CD4-positive, alpha-beta T cell treated with Interleukin-10 for 1 hour (primary cell): ENCODE measurements around the gene CPA3.

ENCODE experiments used
- DNase-seq: peaks from one replicate; pipeline ENCODE4 v3.0.0-alpha.2; 2020

Gene CPA3

DNA sequence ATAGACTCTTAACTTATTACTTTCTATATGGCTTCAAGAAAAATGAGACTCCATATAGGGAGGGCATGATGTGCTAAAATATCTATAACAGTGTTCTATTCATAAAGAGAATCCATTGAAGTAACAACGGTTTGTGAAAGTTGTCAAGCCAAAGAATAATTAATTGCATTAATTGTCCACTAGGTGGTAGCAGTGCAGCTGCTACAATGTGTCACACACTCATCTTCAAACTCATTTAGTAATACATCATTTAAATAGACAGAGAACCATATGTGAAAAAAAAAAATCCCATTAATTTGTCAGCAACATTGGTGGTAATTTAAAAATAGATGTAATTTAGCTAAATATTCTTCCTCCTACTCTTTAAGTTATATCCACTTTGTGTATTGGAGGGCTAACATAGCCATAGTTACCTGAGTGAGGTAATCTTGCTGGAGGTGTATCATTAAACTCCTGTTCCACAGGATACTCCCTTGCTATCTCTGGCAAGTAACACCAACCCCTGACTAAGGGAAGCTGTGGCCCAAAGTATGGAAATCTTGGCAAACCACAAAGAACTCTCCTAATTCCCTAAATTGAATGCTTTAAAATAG is 3.7 kb upstream of the CPA3 start:
- DNase-seq, result peak; percentile 23

- no peak for DNase-seq
Measured at GRCh38 chr3:148863297-148863696, 1.8 kb upstream of the CPA3 start.

GRCh38 chr3:148863814-148864213 is 1.3 kb upstream of the CPA3 start:
- DNase-seq, result no peak

DNA sequence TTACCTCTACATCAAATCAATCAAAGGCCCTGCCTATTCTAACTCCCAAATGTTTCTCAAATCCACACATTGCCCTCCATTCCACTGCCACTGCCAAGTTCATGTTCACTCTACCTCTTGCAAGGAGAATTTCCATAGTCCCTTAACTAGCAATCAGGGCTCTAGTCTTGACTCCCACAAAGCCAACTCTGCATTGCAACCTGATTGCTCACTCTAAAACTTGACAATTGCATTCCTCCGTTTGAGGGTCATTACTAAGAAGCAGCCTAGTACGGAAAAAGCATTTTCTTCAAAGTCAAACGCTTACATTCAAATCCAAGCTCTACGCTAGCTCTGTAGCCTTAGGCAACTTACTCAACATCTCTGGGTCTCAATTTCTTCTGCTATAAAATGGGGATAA is 1.2 kb downstream of the CPA3 start:
- no peak for DNase-seq

DNA sequence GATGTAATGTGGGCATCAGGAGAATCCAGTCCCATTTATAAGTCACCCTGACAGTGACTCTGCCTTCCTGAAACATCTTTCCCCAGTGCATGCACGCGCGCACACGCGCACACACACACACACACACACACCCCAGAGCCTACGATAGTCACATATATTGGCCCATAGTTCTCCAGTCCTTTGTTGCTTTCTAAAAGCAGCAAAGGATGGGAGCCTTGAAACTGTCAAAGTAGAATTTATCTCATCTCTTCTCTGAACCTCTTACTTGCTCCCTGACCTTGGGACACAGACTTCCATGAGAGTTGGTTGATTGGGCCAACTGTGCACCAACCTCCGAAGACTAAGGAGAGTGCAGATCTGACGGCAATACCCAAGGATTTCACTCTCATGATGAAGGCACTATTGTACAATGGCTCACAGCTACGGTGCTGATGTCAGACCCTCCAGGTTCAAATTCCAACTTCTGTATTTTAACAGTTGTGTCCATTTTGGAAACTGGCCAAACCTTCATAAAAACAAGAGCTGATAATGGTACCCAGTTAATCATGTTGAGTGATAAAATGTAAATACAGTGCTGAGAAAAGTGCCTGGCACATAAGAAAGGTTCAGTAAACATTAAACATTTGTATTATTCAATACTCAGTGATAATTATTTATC is 8.3 kb downstream of the CPA3 start:
- DNase-seq, result no peak

- no peak for DNase-seq
Measured at GRCh38 chr3:148873977-148874376, 8.9 kb downstream of the CPA3 start.

GRCh38 chr3:148878095-148878494 is 13.0 kb downstream of the CPA3 start:
- no peak for DNase-seq

GRCh38 chr3:148879256-148879655 is 14.2 kb downstream of the CPA3 start:
- DNase-seq, result no peak

GRCh38 chr3:148880681-148881080 is 15.6 kb downstream of the CPA3 start:
- DNase-seq, result no peak

- no peak for DNase-seq
Measured at GRCh38 chr3:148881286-148881685, 16.2 kb downstream of the CPA3 start.

DNA sequence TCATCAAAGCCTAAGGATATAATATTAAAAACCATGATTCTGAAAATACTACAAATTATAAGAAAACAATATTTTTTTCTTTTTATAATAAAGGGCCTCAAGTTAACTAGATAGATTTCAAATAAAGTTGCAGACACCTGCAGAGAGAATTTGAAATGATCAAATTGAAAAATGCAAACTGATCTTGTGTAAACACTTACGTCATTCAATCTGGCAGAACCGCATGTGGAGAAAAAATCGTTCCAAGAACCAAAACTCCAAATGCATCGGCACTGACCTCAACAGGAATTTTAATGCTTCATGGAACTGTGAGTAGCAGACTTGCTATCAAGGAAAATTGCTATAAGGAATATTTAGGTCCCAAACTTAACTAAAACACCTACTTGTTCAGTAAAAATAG is 17.2 kb downstream of the CPA3 start:
- DNase-seq, result no peak

- no peak for DNase-seq
Measured at GRCh38 chr3:148883163-148883562, 18.1 kb downstream of the CPA3 start.

DNA sequence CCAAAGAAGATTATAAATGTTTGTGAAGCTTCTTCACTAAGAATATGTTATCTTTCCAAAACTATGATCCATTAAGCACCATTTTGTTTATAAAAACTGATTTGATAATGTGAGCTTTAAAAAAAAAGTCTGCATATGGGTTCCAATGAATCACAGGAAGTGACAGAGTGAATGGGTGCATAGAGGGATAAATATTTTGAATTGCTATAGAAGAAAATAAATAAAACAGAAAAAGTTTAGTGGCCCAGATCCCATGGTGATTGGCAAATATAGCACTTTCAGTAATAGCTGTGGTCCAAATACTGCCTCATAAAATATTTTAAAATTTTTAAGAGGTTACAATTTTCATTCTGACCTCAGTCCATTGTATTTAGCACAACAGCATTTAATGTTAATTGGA is 19.2 kb downstream of the CPA3 start:
- DNase-seq, result no peak

- no peak for DNase-seq
Measured at GRCh38 chr3:148889828-148890227, 24.7 kb downstream of the CPA3 start.

DNA sequence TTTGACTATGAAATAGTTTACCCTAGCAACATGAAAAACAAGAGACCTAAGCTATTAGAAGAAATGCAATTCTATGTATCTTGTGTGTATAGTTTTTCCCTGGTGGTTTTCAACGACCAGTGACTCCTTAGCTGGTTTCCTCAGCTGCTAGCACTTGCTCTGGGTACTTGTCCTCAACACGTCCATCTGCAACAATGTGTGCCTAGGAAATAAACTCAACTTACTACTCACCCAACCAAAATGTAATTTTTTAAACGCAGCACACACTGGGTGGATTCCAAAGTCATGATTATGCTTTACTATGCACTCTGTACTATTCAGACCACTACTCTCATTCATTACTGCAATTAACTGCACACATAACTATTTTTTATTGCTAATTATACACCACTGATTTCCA is 31.0 kb downstream of the CPA3 start:
- DNase-seq, result no peak

- no peak for DNase-seq
Measured at GRCh38 chr3:148901987-148902791, 37.1 kb downstream of the CPA3 start.

DNA sequence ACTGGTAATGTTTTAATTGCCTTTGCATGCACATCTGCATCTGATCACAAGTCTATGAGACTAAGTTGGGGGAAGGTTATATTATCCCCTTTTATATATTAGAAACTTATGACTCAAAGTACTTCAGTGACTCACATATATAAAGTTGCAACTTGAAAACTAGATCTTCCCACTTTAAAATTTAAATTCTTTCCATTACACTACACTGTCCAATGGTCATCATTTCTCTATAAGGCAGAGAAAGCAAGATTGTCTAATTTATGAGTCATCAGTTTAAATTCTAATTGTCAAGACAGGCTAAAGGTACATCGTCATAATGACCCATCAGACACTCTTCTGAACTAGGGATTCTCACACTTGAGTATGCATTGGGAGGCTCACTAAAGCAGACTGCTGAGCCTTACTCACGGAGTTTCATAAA is 37.9 kb downstream of the CPA3 start:
- no peak for DNase-seq

DNA sequence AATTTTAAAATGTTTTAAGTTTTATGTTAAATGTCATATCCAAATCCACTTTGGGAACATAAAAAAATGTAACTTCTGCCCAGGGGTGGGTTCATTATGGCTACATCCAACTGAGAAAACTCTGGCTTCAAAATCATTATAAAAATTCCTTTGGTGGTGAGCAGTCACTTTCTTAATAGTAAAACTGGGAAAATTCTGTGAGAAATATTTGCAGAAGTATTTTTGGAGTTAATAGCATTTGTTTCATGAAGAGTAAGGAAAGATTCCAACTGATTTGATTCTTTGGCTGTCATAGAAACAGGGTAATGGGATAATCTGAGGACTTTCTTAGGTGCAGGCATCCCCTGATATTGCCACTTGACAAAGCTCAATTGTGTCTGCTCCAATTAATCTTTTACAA is 38.8 kb downstream of the CPA3 start:
- DNase-seq, result no peak

- no peak for DNase-seq
Measured at GRCh38 chr3:148906667-148907066, 41.6 kb downstream of the CPA3 start.

DNA sequence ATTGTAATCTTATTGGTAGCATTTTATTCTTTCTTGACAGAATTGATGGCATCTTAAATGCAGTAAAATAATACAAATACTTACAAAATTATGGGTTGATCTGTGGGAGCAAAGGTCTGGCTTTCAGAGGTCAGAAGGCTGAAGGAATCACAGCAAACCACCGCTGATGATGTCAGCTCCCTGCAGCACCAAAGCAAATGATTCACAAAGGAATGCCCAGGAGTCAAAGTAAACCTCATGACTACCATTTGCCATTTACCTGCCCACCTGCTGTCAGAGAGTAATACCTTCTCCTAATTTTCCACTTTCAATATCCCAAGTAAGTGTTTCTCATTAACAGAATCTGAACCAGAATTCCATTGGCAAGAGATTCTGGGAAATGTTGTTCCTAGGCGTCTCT is 46.1 kb downstream of the CPA3 start:
- DNase-seq, result no peak

DNA sequence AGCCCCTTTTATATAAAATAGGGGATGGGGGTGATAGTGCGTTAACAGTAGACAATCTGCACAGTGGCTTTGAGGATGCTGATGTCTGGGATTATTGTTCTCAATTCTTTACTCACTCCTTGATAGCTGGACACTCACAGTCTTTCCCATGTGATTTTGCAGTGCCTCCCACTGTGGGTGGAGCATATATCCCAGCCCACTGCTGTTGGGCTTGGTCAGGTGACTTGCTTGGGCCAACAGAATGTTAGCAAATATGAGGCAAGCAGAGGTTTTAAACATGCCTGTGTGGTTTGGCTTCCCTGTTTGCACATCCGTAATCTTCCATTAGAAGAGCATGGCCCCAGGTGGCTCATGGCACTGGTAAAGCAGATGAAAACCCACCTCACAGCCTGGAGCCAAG is 46.5 kb downstream of the CPA3 start:
- no peak for DNase-seq

DNA sequence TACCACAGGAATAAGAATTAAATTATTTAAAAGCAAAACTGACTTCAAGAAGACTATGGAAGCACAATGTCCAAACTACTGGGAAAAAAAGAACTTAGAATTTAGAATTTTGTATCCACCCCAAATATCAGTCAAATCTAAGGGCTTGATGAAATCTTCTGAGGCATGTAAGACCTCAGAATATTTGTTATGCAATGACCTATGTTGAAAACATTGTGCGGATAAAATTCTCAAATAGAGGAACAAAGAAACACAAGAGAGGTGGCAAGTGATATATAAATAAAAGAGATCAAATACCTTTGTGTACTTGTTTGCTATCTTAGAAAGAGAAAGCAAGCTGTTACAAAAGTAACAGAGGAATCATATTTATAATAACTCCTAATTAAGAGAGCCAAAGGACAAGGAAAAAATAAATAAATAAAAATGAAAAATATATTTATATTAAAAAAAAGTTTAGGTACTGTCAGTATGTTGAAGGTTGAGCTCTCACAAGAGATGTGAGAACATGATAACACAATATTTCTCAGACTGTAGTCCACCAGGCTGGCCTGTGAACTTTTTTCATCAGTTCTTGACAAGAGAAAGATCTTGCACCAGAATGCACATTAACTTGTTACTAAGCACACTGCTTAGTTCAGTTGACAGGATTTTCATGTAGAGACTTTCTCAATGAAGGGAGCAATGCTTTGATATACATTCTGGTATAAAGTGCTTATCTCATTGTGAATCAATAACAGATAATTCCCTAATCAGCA is 50.0 kb downstream of the CPA3 start:
- no peak for DNase-seq

- DNase-seq, result no peak
Measured at GRCh38 chr3:148916132-148916531, 51.0 kb downstream of the CPA3 start.

- DNase-seq, result no peak
Measured at GRCh38 chr3:148922467-148922866, 57.4 kb downstream of the CPA3 start.
